OCI-LY7 (cell line): ENCODE data around the gene GCSAM. TPM values are rescaled to one million over a fixed set of nuclear protein-coding genes. Genes with fewer than 3 reads are reported as not detected.
A peak's percentile ranks its signal among the peaks of the same experiment; 100 is the strongest.

ENCODE experiments used
- BruUV-seq: library from RNA; stranded (reverse); fragments of 400-500 nt; replicated peaks from 2 replicates; lab custom pipeline; 2021; lab: Mats Ljungman, UMichigan
- CTCF ChIA-PET: fragments of 300-600 bp; sonication (Branson Sonifier 250); formaldehyde crosslinking; loops from one replicate; lab custom pipeline; 2022; ENCODE audit warnings: antibody characterized with exemption; ENCODE audit not compliant: unreplicated experiment; lab: Charles Lee
- POLR2A ChIA-PET: fragments of 300-600 bp; sonication (Branson Sonifier 250); formaldehyde crosslinking; loops from one replicate; lab custom pipeline; 2022; ENCODE audit warnings: antibody characterized with exemption; lab: Charles Lee
- DNase-seq: peaks from one replicate; pipeline ENCODE4 v3.0.0-alpha.2; 2015; ENCODE audit warnings: low spot score
- H2AFZ ChIP-seq: fragments of 200-600 bp; sonication (generic), shearing (Covaris generic); 2 replicates; pipeline ENCODE4 v1.6.1; 2014; ENCODE audit warnings: mild to moderate bottlenecking, antibody characterized with exemption, low read length, moderate library complexity
- H3K27ac ChIP-seq: fragments of 200-600 bp; sonication (generic); 2 replicates; pipeline ENCODE4 v1.5.1; 2014; ENCODE audit warnings: mixed run types, low read depth, mild to moderate bottlenecking, moderate library complexity, low read length, inconsistent platforms; ENCODE audit not compliant: poor library complexity, severe bottlenecking
- H3K36me3 ChIP-seq: fragments of 200-600 bp; sonication (generic); 2 replicates; pipeline ENCODE4 v1.6.1; 2014; ENCODE audit warnings: mild to moderate bottlenecking, antibody characterized with exemption, low read length, moderate library complexity, mixed read lengths; ENCODE audit not compliant: insufficient read depth
- H3K4me1 ChIP-seq: fragments of 200-600 bp; sonication (generic); 2 replicates; pipeline ENCODE4 v1.5.1; 2014; ENCODE audit warnings: mild to moderate bottlenecking, low read length; ENCODE audit not compliant: insufficient read depth, poor library complexity, severe bottlenecking
- H3K4me2 ChIP-seq: fragments of 200-600 bp; sonication (generic); 2 replicates; pipeline ENCODE4 v1.6.1; 2014; ENCODE audit warnings: mild to moderate bottlenecking, low read length
- H3K4me3 ChIP-seq: fragments of 200-600 bp; sonication (generic); 2 replicates; pipeline ENCODE4 v1.5.1; 2014; ENCODE audit warnings: mild to moderate bottlenecking, low read depth, low read length; ENCODE audit not compliant: poor library complexity, severe bottlenecking
- H3K79me2 ChIP-seq: fragments of 200-600 bp; sonication (generic); 2 replicates; pipeline ENCODE4 v1.6.1; 2016; ENCODE audit warnings: low read depth, mild to moderate bottlenecking, low read length, moderate library complexity, mixed read lengths; ENCODE audit not compliant: insufficient read depth
- H3K9me2 ChIP-seq: fragments of 200-600 bp; sonication (generic); 2 replicates; pipeline ENCODE4 v1.6.1; 2016; ENCODE audit warnings: mild to moderate bottlenecking, low read length, mixed read lengths; ENCODE audit not compliant: insufficient read depth
- H3K9me3 ChIP-seq: fragments of 200-600 bp; sonication (generic); 2 replicates; pipeline ENCODE4 v1.6.1; 2014; ENCODE audit warnings: mild to moderate bottlenecking, mixed run types, low read length, mixed read lengths
- H4K20me1 ChIP-seq: fragments of 200-600 bp; sonication (generic); 2 replicates; pipeline ENCODE4 v1.6.1; 2014; ENCODE audit warnings: mild to moderate bottlenecking, antibody characterized with exemption, low read length, moderate library complexity, mixed read lengths; ENCODE audit not compliant: insufficient read depth
- EZH2phosphoT487 ChIP-seq: fragments of 200-600 bp; sonication (generic); IDR thresholded peaks from 2 replicates; pipeline ENCODE4 v1.6.1; 2018; ENCODE audit warnings: low read depth, borderline replicate concordance, mild to moderate bottlenecking, mixed run types, antibody characterized with exemption, low read length, moderate library complexity, mixed read lengths
- intact Hi-C: fragments of 100-400 bp; cut with micrococcal nuclease; formaldehyde crosslinking; loops from one replicate; pipeline ENCODE4 v1.10.0; 2022; ENCODE audit not compliant: unreplicated experiment
- total RNA-seq, 2 experiments: library from RNA; depleted of rRNA in 1 of 2; stranded (reverse); fragments of >200 nt in 1 of 2; shearing (Covaris generic) in 1 of 2; gene quantifications; 2 replicates each; pipeline ENCODE4 v1.2.3, GENCODE V29; 2014 to 2022
- TF ChIP-seq, protein P1 (sequence below): fragments of 200-600 bp; sonication (generic); conservative IDR thresholded peaks from 2 replicates; pipeline ENCODE4 v1.5.1; 2014; ENCODE audit warnings: mild to moderate bottlenecking, antibody characterized with exemption, low read length, moderate library complexity, mixed read lengths

GCSAM gene
- total RNA-seq, 2 experiments from 2014 or later: 193 to 195 TPM

DNA sequence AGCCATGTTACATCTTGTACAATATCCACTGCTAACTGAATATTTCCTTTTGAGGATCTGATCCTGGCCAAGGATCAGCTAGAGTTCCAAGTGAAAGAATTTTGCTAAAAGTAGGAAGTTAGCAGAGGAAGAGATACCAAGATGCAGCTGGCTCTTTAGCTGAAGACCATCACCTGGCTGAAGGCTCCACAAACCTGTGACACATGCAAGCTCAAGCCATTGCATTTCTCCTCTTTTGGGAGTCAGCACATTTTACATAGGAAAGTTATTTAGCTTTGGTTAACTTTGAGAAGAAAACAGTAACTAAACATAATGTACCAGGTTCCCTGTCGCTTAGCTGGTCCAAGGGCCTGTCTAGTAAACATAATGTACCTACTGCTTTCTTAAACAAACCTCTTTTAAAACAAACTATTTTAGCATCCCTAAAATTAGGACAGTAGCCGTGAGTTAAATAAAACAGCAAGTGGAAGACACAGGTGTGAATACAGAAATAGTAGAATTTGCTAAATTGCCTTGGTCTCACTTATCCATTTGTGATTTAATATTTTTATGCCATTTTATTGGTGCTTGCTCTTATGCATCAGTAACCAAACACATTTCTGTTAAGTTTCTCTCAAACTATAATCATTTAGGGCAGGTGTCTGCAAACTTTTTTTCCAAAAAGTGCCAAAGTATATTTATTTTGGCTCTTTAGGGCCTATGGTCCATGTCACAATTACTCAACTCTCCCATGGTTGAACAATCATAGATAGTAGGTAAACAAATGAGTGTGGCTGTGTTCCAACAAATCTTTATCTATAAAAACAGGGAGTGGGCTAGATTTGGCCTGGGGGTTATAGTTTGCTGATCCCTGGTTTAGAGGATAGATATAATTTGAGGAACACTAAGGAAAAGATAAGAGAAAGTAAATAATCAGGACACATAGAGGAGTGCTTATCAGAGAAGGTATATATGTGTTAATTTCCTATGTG lies 11.2 kb downstream of the GCSAM start:
- TF ChIP-seq EZH2phosphoT487: no peak
- TF ChIP-seq, protein P1, sequence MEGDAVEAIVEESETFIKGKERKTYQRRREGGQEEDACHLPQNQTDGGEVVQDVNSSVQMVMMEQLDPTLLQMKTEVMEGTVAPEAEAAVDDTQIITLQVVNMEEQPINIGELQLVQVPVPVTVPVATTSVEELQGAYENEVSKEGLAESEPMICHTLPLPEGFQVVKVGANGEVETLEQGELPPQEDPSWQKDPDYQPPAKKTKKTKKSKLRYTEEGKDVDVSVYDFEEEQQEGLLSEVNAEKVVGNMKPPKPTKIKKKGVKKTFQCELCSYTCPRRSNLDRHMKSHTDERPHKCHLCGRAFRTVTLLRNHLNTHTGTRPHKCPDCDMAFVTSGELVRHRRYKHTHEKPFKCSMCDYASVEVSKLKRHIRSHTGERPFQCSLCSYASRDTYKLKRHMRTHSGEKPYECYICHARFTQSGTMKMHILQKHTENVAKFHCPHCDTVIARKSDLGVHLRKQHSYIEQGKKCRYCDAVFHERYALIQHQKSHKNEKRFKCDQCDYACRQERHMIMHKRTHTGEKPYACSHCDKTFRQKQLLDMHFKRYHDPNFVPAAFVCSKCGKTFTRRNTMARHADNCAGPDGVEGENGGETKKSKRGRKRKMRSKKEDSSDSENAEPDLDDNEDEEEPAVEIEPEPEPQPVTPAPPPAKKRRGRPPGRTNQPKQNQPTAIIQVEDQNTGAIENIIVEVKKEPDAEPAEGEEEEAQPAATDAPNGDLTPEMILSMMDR: no peak
- intact Hi-C loops: no loop called here
- Histone ChIP-seq H2AFZ (no peak overlapping the region), H3K27ac (peak overlapping the region; percentile 99), H3K79me2 (peaks cover 36% of the 10 kb centered on the region; the same call in 1 of the 2 replicates), H3K9me3 (no peaks in the 10 kb centered on the region), H3K36me3 (peaks cover 77% of the 10 kb centered on the region), H3K4me2 (peak overlapping the region; percentile 57), H3K4me3 (peak overlapping the region; percentile 17), H4K20me1 (no peaks in the 10 kb centered on the region), H3K9me2 (no peaks in the 10 kb centered on the region), H3K4me1 (peaks cover 100% of the 10 kb centered on the region)
- ChIA-PET POLR2A (interaction anchor here (1.2 to 9.4 kb wide), 3 partner anchors 9 to 12 kb away, joined by 4 to 566 read pairs (median 5); partner anchors contain the start of gene GCSAM), CTCF (no interaction called here)
- peak; percentile 78 for DNase-seq
- no TSS peak for BruUV-seq

- no peak overlapping the region for H2AFZ ChIP-seq
- peak overlapping the region; percentile 57 for H3K4me2 ChIP-seq
- peaks cover 22% of the 10 kb centered on the region; the same call in 1 of the 2 replicates for H3K79me2 ChIP-seq
- no peaks in the 10 kb centered on the region for H4K20me1 ChIP-seq
- TF ChIP-seq EZH2phosphoT487: no peak
- TF ChIP-seq, protein P1: no peak
- no peaks in the 10 kb centered on the region for H3K9me2 ChIP-seq
- POLR2A ChIA-PET: interaction anchor here (0.6 to 9.4 kb wide), 2 partner anchors 11 to 256 kb away, joined by 3 to 566 read pairs; partner anchors contain the start of gene GCSAM
- H3K4me3 ChIP-seq: peak overlapping the region; percentile 17
- DNase-seq: peak; percentile 86
- H3K36me3 ChIP-seq: peaks cover 63% of the 10 kb centered on the region
- H3K27ac ChIP-seq: peak overlapping the region; percentile 99
- intact Hi-C loops: no loop called here
- H3K9me3 ChIP-seq: no peaks in the 10 kb centered on the region
- no TSS peak for BruUV-seq
- CTCF ChIA-PET: no interaction called here
- H3K4me1 ChIP-seq: peaks cover 100% of the 10 kb centered on the region
Measured at GRCh38 chr3:112119962-112120836, 12.8 kb downstream of the GCSAM start.
